OCI-LY1 (cell line): ENCODE results near the gene SGCD.

ENCODE experiments used
- EZH2 ChIP-seq: fragments of 200-600 bp; sonication (generic), shearing (Covaris generic); IDR thresholded peaks from 2 replicates; pipeline ENCODE4 v1.8.0; 2017; ENCODE audit warnings: borderline replicate concordance, mixed run types, mild to moderate bottlenecking, antibody characterized with exemption, low read length, moderate library complexity, mixed read lengths
- TF ChIP-seq, protein P1 (sequence below): fragments of 200-600 bp; sonication (generic), shearing (Covaris generic); IDR thresholded peaks from 2 replicates; pipeline ENCODE4 v1.5.1; 2017; ENCODE audit warnings: mild to moderate bottlenecking, antibody characterized with exemption, low read length, moderate library complexity, mixed read lengths

- no peak for TF ChIP-seq EZH2
- TF ChIP-seq, protein P1, sequence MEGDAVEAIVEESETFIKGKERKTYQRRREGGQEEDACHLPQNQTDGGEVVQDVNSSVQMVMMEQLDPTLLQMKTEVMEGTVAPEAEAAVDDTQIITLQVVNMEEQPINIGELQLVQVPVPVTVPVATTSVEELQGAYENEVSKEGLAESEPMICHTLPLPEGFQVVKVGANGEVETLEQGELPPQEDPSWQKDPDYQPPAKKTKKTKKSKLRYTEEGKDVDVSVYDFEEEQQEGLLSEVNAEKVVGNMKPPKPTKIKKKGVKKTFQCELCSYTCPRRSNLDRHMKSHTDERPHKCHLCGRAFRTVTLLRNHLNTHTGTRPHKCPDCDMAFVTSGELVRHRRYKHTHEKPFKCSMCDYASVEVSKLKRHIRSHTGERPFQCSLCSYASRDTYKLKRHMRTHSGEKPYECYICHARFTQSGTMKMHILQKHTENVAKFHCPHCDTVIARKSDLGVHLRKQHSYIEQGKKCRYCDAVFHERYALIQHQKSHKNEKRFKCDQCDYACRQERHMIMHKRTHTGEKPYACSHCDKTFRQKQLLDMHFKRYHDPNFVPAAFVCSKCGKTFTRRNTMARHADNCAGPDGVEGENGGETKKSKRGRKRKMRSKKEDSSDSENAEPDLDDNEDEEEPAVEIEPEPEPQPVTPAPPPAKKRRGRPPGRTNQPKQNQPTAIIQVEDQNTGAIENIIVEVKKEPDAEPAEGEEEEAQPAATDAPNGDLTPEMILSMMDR, result no peak
Measured at GRCh38 chr5:156655732-156656131, 328.8 kb downstream of the SGCD start.
